MM.1S (cell line): Measurements from ENCODE around the gene ABCC8.

Experiments used
- DNase-seq: peaks from one replicate; pipeline ENCODE4 v3.0.0-alpha.2; 2015
- H2AFZ ChIP-seq: fragments of 300-600 bp; sonication (generic); 2 replicates; pipeline ENCODE4 v1.6.0; 2016; ENCODE audit warnings: antibody characterized with exemption, low read length
- H3F3A ChIP-seq: fragments of 300-600 bp; sonication (generic); 2 replicates; pipeline ENCODE4 v1.6.1; 2016; ENCODE audit warnings: mild to moderate bottlenecking, antibody characterized with exemption, low read length, moderate library complexity, mixed read lengths; ENCODE audit not compliant: insufficient read depth
- H3K27ac ChIP-seq: fragments of 300-600 bp; sonication (generic); 2 replicates; pipeline ENCODE4 v1.5.1; 2016; ENCODE audit warnings: mild to moderate bottlenecking, low read length
- H3K27me3 ChIP-seq: fragments of 300-600 bp; sonication (generic); replicated peaks from 2 replicates; pipeline ENCODE4 v1.6.0; 2016; ENCODE audit warnings: low read length; ENCODE audit not compliant: insufficient read depth
- H3K36me3 ChIP-seq: fragments of 300-600 bp; sonication (generic); replicated peaks from 2 replicates; pipeline ENCODE4 v1.6.1; 2016; ENCODE audit warnings: mild to moderate bottlenecking, low read length, mixed read lengths; ENCODE audit not compliant: insufficient read depth
- H3K4me1 ChIP-seq: fragments of 300-600 bp; sonication (generic); 2 replicates; pipeline ENCODE4 v1.6.1; 2016; ENCODE audit warnings: low read length, mixed read lengths
- H3K4me2 ChIP-seq: fragments of 300-600 bp; sonication (generic); 2 replicates; pipeline ENCODE4 v1.6.0; 2016; ENCODE audit warnings: low read depth, low read length
- H3K4me3 ChIP-seq: fragments of 300-600 bp; sonication (generic); 2 replicates; pipeline ENCODE4 v1.5.1; 2016; ENCODE audit warnings: low read length, mixed read lengths
- H3K79me2 ChIP-seq: fragments of 300-600 bp; sonication (generic); 2 replicates; pipeline ENCODE4 v1.6.1; 2016; ENCODE audit warnings: mixed run types, low read length, mixed read lengths
- H3K9ac ChIP-seq: fragments of 300-600 bp; sonication (generic); 2 replicates; pipeline ENCODE4 v1.6.1; 2016; ENCODE audit warnings: low read length, mixed read lengths
- H3K9me2 ChIP-seq: fragments of 300-600 bp; sonication (generic); replicated peaks from 2 replicates; pipeline ENCODE4 v1.6.1; 2016; ENCODE audit warnings: mild to moderate bottlenecking, low read length, mixed read lengths; ENCODE audit not compliant: insufficient read depth
- H3K9me3 ChIP-seq: fragments of 300-600 bp; sonication (generic); replicated peaks from 2 replicates; pipeline ENCODE4 v1.6.1; 2016; ENCODE audit warnings: mild to moderate bottlenecking, low read length, mixed read lengths; ENCODE audit not compliant: insufficient read depth
- H4K20me1 ChIP-seq: fragments of 300-600 bp; sonication (generic); 2 replicates; pipeline ENCODE4 v1.6.1; 2016; ENCODE audit warnings: mild to moderate bottlenecking, low read length, moderate library complexity, mixed read lengths; ENCODE audit not compliant: insufficient read depth
- CTCF ChIP-seq: fragments of 300-600 bp; sonication (generic); IDR thresholded peaks from 2 replicates; pipeline ENCODE4 v1.5.1; 2016; ENCODE audit warnings: antibody characterized with exemption, low read length, mixed read lengths
- EZH2 ChIP-seq: fragments of 300-600 bp; sonication (generic); optimal IDR thresholded peaks from 2 replicates; pipeline ENCODE3; 2017; ENCODE audit warnings: low read depth, mild to moderate bottlenecking, antibody characterized with exemption, low read length, mixed read lengths
- EZH2phosphoT487 ChIP-seq: fragments of 300-600 bp; sonication (generic); IDR thresholded peaks from 2 replicates; pipeline ENCODE4 v1.6.1; 2018; ENCODE audit warnings: antibody characterized with exemption, low read length

The ABCC8 gene

GRCh38 chr11:17446482-17446881 lies 30.2 kb downstream of the ABCC8 start:
- H3F3A ChIP-seq = no peaks in the 10 kb centered on the region
- no peaks in the 10 kb centered on the region for H3K9me3 ChIP-seq
- H3K79me2 ChIP-seq = no peaks in the 10 kb centered on the region
- no peak overlapping the region for H3K4me3 ChIP-seq
- no peaks in the 10 kb centered on the region for H3K27me3 ChIP-seq
- no peak for DNase-seq
- H3K4me1 ChIP-seq = no peaks in the 10 kb centered on the region
- no peak overlapping the region for H3K27ac ChIP-seq
- H3K4me2 ChIP-seq = no peak overlapping the region
- no peak for TF ChIP-seq EZH2
- no peak for TF ChIP-seq CTCF
- TF ChIP-seq EZH2phosphoT487 = no peak
- H4K20me1 ChIP-seq = no peaks in the 10 kb centered on the region
- H3K36me3 ChIP-seq = no peaks in the 10 kb centered on the region
- no peak overlapping the region for H3K9ac ChIP-seq
- H3K9me2 ChIP-seq = no peaks in the 10 kb centered on the region
- no peak overlapping the region for H2AFZ ChIP-seq

- Histone ChIP-seq H3K4me3 (no peak overlapping the region), H3F3A (no peaks in the 10 kb centered on the region), H3K27me3 (no peaks in the 10 kb centered on the region), H3K9me3 (no peaks in the 10 kb centered on the region), H3K9me2 (no peaks in the 10 kb centered on the region), H3K79me2 (no peaks in the 10 kb centered on the region), H3K4me2 (no peak overlapping the region), H2AFZ (no peak overlapping the region), H4K20me1 (no peaks in the 10 kb centered on the region), H3K36me3 (no peaks in the 10 kb centered on the region), H3K27ac (no peak overlapping the region), H3K4me1 (no peaks in the 10 kb centered on the region), H3K9ac (no peak overlapping the region)
- TF ChIP-seq EZH2 (no peak), CTCF (no peak), EZH2phosphoT487 (no peak)
- no peak for DNase-seq
These were observed 31.3 kb downstream of the ABCC8 start for GRCh38 chr11:17445240-17445795.

GRCh38 chr11:17443926-17444690 lies 32.5 kb downstream of the ABCC8 start:
- Histone ChIP-seq H3K79me2 (no peaks in the 10 kb centered on the region), H3K4me1 (no peaks in the 10 kb centered on the region)
- DNase-seq = no peak

More at GRCh38 chr11:17443926-17444690, 32.5 kb downstream of the ABCC8 start:
- H4K20me1 ChIP-seq = no peaks in the 10 kb centered on the region
- H3K4me3 ChIP-seq = no peak overlapping the region
- no peak overlapping the region for H3K27ac ChIP-seq
- H3K9me3 ChIP-seq = no peaks in the 10 kb centered on the region
- no peaks in the 10 kb centered on the region for H3F3A ChIP-seq
- H3K9me2 ChIP-seq = no peaks in the 10 kb centered on the region
- no peak overlapping the region for H2AFZ ChIP-seq
- TF ChIP-seq CTCF (no peak), EZH2 (no peak), EZH2phosphoT487 (no peak)
- no peak overlapping the region for H3K4me2 ChIP-seq
- H3K36me3 ChIP-seq = no peaks in the 10 kb centered on the region
- H3K27me3 ChIP-seq = no peaks in the 10 kb centered on the region
- H3K9ac ChIP-seq = no peak overlapping the region
